Measurements from ENCODE around the gene SULT4A1.
A peak's percentile ranks its signal among the peaks of the same experiment; 100 is the strongest.
"Not testable (repeated sequence)": the region's sequence is repeated elsewhere in the genome, so short reads cannot be mapped to it uniquely, and the experiment has no call there.

SULT4A1 gene, protein sequence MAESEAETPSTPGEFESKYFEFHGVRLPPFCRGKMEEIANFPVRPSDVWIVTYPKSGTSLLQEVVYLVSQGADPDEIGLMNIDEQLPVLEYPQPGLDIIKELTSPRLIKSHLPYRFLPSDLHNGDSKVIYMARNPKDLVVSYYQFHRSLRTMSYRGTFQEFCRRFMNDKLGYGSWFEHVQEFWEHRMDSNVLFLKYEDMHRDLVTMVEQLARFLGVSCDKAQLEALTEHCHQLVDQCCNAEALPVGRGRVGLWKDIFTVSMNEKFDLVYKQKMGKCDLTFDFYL

DNA sequence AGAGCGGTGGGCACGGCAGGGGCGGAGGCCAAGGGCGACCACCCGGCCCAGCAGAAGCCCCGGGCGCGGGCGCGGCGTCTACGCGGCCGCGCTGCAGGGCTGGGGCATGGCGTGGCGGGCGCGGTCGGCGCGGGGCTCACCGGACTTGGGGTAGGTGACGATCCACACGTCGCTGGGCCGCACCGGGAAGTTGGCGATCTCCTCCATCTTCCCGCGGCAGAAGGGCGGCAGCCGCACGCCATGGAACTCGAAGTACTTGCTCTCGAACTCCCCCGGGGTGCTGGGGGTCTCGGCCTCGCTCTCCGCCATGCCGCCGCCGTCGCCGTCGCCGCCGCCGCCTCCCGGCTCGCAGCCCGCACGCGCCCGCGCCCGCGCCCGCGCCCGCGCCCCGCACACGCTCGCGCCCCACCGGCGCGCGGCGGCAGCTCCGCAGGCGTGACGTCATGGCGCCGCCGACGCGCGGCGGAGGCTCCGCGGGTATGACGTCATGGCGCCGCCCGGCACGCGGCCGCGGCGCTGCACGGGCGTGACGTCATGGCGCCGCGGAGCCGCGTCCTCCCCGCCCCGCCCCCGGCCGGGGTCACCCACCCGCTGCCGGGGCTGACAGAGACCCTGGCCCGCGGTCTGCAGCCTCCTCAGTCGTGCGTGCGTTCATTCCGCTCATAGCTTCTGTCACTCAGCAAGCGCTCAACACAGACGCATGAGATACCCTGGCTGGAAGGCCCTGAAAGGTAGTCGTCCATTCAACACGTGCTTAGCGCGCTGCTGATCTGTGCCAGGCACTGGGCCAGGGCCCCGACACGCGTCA is at the start of gene SULT4A1:
TSS of gene SULT4A1 (minus strand) at position 440 of the 808 bp plus-strand sequence. CDS start at position 309, 131 bp downstream.
- DNase-seq = no peak

DNA sequence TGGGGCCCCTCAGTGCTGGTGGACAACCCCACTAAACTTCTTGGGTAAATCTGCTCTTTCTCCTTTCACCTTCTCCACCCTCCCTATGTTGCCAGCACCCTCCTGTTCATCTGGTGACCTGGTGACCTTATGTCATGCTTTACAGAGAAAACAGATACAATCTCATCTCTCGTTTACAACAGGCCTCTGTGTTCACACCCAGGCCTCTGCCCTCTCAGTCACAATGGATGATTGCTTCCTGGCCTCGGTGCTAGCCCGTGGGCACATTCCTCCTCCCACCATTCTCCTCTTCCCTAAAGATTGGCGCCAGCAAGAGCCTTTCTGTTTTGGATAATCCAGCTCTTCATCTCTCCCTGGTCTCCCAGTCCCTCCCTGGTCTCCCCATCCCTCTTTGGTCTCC is 49.0 kb upstream of the SULT4A1 start:
- DNase-seq = no peak

DNA sequence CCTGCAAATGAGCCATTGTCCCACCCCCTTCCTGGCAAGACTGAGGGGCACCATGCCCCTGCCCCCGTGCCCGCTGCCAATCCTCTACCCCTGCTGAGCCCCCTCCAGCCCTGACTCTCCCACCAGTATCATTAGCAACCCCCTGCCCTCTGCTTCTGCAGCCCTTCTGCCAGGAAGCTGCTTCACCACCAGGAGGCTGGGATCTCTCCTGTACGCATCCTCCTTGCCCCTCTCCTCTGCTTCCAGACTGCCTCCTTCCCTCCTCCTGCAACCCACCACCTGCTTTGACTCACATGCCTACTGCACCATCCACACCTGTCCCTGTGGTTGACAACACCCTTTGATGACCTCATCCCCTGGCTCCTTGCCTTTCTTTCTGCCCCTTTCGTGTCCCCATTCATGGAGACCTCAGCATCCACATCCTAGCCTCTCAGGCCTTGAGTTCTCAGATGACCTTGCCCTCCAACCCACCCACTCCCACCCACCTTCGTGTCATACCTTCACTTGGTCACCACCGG is 47.9 kb upstream of the SULT4A1 start:
- DNase-seq = no peak

DNA sequence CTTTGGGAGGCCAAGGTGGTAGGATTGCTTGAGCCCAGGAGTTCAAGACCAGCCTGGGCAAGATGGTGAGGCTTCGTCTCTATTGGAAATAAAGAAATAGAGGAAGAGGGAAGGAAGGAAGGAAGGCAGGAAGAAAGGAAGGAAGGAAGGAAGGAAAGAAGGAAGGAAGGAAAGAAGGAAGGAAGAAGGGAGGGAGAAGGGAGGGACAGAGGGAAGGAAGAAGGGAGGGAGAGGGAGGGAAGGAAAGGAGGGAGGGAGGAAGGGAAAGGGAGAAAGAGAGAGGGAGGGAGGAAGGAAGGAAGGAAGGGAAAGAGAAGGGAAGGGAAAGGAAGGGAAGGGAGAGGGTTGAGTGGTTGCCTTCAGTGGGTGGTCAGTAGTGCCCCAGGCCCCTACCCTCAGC is 47.4 kb upstream of the SULT4A1 start:
- no peak for DNase-seq

DNA sequence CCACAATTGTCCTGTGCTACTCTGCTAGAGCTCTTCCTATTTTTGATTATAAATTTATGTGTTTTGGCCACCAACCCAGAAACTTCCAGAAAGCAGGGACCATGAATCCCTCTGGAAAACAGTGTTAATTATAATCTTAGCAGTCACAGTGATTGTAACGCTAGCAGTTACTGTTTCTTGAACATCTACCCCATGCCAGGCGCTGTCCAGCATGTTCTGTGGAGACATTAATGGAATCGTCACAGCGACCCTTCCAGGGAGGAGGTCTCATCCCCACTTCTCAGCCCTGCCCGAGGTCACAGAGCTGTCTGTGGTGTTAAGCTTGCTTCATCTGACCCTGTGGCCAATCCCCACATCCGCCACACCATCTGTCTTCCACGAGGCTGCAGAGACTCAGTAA is 43.4 kb upstream of the SULT4A1 start:
- DNase-seq = no peak

DNA sequence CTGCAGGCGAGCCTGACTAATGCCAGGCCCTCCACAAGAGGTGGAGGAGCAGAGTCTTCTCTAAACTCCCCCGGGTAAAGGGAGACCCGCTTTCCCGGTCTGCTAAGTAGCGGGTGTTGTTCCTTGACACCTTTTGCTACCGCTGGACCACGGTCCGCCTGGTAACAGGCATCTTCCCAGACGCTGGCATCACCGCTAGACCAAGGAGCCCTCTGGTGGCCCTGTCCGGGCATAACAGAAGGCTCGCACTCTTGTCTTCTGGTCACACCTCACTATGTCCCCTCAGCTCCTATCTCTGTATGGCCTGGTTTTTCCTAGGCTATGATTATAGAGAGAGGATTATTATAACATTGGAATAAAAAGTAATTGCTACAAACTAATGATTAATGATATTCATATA is 42.1 kb upstream of the SULT4A1 start:
- peak; percentile 51 for DNase-seq

DNA sequence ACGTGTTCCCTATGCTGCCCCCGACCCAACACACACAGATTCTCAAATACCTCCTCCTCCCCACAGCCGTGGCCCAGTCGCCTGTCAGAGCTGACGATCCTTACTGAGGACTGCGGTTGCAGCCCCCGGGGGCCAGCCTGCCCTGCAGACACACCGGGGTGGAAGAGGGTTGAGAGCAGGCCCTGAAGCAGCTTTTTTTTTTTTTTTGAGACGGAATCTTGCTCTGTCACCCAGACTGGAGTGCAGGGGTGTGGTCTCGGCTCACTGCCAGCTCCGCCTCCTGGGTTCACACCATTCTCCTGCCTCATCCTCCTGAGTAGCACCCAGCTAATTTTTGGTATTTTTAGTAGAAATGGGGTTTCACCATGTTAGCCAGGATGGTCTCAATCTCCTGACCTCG is 40.7 kb upstream of the SULT4A1 start:
- not testable (repeated sequence) for DNase-seq

DNA sequence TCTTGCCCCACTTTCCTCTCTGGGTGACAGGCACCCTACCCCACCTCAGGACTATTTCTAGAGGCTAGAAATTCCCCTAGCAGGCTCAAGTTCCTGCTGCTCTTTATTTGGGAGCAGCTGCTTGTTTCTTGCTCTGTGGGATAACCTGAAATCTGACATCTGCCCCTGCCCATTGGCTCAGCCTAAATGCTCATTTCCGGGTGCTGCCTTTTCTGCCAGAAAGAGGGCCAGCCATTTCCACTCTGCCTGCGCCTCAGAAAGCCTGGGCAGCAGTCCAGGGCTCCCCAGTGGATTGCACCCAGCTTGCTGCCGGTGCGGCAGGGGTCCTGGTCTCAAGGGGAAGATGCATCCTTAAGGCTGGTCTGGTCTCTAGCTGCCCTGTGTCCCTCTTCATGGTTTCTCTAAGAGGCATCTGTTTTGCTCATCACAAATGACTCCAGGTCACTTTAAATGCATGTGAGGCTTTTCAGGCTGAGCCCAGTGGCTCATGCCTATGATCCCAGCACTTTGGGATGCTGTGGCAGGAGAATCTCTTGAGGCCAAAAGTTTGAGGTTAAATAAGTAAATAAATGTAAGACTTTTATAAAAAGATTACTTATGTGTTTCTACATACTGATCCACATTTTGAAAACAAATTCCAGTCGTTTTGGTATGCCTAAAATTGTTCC is 39.8 kb upstream of the SULT4A1 start:
- no peak for DNase-seq

DNA sequence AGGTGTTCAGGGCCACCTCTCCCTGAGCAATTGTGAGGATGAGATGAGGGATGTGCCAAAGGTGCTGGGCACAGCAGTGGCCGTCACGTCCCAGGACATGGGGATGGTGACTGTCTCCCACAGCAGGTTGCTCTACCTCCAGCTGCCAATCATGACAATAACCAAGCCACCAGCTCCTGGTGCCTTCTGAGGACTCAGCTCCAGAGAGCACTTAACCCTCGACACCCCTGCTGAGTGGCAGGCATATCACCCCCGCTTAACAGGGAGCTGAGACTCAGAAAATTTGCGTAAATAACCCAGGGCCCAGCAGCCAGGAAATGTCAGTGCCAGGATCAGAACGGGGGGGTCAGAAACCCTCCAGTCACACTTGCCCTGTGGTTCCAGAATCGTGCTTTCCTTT is 37.9 kb upstream of the SULT4A1 start:
- no peak for DNase-seq

DNA sequence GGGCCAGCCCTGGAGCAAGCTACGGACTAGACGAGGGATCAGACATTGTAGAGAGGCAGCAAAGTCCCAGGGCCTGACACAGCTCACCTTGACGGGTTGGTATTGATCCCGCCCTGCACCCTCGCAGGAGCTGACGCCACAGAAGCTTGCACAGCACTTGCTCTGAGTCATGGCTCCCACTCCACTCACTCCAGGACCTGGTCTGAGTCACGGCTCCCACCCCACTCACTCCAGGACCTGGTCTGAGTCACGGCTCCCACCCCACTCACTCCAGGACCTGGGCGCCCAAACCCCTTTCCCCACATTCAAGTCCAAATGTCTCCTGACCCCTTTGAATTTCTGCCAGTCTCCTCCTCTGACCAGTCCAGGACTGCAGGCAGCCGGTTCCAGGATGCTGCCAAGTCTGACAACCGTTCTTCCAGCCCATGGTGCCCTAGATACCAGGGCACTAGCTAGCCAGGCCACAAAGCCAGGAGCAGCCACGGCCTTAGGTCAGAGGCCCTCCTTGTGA is 35.5 kb upstream of the SULT4A1 start:
- peak; percentile 33 for DNase-seq

DNA sequence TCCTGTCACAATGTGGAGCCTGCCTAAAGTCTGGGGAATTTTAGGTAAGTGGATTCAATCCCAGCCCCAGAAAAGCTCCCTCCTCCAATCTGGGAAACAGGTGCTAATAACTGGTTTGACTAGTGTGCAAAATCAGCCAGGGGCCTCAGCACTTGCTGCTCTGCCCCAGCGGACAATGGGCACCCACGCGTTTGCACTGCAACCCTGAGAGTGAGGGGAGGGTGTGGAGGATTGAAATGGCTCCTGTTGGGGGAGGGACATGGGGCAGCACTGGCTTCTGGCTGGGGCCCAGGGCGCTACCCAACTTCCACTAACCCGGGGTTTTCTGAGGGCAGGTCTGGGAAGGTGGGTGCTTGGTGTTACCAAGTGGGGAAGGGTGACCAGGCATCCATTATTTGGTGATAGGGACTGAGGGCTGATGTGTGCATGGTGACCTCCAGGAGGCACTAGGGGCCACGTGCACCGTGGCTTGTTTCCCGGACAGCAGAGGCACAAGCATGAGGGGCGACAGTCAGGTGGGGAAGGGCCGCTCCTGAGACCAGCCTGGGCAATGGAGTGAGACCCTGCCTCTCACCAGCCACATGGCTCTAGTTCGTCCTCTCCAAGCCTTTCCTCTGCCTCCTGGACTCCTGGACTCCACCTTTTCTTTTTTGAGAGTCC is 33.8 kb upstream of the SULT4A1 start:
- DNase-seq = no peak

DNA sequence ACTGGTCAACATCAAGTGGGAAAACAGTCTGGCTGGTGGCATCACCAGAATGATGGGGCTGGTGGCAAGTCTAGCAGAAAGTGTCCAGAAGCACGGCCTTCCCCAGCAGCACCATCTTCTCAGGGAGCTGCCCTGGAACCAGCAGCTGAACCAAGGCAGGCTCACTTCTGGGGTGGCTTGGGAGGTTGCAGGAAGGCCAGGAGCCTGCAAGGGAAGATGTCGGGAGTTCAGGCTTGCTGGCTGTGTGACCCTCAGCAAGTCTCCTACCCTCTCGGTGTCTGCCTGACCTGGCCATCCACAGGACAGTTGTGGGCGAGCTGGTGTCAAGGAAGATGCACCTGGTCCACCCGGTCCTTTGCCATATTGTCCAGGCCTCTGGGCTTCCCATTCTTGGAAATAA is 31.8 kb upstream of the SULT4A1 start:
- DNase-seq = no peak

DNA sequence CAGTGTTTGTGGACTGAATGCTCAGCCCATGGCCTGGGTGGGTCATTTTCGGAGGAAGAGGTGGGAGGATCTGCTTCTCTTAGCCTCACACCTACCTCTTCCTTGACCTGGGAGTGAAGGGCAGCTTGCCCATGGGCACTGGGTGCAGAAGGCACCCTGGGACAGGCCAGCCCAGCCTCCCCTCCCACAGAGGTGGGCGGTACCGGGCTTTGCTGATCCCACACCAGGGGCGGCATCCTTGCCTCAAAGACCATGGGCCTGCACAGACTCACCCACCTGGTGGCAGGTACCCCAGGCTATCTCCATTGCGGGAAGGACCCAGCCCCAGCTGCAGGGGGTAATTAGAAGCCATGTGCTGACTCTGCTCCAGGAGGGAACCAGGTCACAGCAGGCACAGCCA is 31.0 kb upstream of the SULT4A1 start:
- DNase-seq = no peak

DNA sequence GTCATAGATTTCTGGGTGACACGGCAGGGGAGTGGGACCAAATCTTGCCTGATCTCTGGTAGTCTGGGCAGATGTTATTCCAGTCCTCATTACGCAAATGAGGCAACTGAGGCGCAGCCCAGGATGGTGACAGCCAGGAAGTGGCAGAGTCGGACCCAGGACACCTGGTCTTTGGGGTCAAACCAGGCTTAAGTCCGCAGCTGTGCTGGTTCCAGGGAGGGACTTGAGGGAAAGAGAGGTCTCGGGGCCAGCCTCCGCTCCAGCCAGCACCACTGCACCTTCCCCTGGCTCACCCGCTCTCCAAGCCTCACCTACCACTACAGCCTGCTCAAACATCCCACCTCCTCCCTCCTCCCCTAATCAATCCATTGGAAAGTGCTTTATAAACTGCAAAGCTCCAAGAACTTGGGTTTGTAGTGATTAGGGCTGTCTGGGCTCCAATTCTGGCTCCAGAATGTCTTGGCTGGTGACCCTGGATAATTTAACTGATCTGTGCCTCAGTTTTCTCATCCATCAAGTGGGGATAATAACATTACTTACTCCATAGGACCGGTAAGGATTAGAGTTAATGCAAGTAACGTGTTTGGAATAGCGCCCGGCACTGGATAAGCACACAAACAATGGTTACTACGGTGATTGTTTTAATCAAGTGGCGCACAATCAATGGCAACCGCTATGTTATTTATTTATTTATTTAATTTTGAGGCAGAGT is 30.0 kb upstream of the SULT4A1 start:
- DNase-seq = no peak

DNA sequence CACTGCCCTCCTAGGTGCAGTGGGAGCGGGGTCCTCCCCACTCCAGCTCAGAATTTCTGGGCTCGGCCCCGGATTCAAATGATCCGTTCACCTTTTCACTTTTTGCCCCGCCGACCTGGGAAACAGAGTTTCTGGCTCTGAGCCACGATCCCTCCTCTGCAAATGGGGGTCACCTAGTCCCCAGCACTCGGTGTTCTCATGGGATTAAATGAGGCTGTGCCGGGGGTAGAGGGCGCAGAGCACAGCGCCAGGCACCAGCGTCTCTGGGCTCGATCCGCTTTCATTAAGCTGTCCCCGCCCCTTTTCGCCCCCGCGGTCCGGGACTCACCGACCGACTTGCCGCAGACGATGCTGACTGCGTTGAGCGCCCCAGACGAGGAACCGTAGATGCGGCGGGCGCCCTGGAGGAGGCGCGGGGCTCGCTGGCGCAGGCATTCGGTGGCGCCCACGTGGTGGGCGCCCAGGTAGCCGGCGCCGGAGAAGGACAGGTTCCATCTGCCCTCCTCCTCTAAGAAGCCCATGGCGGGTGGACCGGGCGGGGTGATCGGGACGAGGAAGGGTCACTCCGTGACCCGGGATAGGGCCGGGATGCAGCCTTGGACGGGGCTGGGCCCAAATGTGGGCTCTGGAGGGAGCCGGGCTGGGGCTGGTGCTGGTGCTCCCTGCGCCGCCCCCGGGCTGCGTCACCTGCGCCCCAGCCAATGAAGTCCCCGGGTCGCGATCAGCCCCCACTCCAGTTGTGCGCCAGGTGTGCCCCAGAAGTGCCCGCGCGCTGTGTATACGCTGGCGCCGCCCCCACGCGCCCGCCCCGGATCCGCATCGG is 29.3 kb upstream of the SULT4A1 start, which contains the start of gene PNPLA5:
TSS of gene PNPLA5 (minus strand) at position 654 of the 823 bp plus-strand sequence. CDS start at position 521, 133 bp downstream.
- no peak for DNase-seq

DNA sequence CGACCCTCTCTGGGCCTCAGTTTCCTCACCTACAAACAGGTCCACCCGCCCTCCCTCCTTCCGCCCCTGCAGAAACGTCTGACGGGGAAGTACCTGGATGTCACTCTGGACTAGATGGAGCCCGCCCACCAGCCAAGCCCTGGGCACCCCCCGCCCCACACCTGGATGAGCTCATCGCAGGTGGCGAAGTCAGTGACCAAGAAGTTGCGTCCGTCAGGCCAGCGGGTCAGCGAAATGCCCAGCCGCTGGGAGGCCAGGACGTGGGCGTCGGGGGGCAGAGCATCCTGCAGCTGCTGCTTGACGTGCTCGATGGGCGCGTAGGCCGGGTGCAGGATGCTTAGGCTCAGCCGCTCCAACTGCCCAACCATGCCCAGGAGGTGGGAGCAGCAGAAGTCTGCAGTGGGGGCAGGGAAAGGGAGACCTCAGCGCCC is 28.6 kb upstream of the SULT4A1 start:
- no peak for DNase-seq

DNA sequence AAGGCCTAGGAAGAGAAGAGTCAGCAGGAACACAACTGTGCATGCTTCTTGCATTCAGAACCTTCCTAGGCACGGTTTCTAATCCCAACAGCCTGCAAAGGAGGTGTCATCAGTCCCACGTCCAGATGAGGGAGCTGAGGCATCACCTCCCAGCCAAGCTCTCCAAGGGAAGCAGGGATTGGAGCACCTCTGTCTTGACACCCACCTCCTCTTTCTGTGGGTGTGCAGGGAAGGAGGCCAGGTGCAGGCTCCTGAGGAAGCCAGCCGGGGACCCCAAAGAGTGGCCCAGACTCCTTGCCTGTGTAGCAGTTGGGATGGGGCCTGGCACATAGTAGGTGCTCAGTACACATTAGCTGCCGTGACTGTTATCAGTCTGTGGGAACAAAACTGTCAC is 27.5 kb upstream of the SULT4A1 start:
- no peak for DNase-seq

DNA sequence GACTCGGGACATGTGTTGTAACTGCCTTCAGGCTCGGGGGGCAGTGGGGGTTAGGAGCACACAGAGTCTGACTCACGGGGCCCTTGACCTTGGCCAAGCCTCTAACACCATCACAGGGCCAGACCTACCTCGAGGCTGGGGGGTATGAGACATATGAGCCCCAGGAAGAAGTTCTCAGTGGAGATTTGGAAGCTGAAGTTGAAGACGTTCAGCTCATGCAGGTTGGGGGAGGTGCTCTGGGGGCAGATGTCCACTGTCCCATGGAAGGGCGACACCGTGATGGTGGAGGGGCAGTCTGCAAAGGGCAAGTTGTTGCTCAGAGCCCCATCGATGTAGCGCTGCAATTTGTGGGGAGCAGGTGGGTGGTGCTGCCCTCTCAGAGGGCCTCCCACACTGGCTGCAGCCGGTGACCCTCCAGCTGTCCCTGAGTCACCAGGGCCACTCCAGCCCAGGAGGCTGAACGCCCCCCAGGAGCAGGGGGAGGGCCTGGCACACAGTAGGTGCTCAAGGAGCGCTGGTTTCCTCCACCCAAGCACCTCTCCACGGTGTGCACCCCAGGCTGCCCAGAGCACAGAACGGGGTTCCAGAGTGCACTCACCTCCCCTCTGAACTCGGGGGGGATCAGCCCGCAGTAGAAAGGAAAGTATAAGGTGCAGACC is 27.0 kb upstream of the SULT4A1 start:
- DNase-seq = no peak

DNA sequence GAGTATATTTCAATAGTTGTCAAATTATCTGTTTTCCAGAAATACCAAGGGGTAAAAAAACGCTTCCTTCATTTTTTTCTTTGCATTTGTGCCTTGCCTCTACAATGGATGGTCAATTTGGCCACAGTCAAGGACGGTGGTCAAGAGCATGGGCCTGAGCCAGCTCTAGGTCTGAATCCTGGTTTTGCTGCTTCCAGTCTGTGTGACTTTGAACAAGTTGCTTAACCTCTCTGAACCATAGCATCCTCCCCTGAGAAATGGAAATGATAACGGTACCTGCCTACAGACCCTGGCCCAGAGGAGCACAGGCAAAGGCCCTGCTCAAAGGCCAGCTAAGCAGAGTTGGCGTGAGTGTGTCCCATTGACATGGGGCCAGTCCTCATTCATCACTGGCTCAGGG is 26.4 kb upstream of the SULT4A1 start:
- no peak for DNase-seq

DNA sequence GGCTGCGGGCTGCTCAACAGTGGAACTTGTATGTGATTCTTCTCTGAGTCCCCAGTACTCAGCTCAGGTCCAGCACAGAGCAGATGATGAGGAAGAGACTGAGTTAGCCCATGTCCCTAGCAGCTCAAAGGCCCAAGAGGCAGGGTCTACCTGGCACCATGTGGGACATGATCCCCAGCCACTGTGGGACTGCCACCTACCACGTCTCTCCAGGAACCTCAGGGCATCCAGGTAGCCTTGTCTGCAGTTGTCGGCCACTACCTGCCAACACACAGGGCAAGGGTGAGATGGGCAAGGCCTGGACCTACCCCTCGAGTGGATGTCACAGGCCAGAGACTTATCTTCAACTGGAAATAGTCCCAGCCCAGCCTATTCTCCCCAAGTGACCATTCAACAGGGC is 25.1 kb upstream of the SULT4A1 start:
- no peak for DNase-seq

DNA sequence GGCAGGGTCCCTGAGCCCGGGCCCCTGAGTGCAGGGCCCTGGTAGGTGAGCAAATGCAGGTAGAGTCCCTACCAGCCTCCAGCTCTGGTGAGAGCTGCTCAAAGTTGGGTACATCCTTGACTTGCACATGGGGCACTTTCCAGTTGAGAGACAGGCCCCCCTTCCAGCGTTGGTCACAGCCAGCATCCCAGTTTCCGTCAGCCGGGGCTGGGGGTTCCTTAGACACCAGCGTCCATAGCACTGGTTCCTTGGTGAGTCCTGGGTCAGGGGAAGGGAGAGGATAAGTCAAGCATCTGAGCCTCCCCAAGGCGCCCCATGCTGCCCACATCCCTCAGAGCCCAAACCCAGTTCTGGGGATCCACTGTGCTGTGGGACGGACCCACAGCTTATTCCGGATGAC is 23.9 kb upstream of the SULT4A1 start:
- DNase-seq = no peak

Measured in activated CD4-positive, alpha-beta T cell treated with anti-CD3 and anti-CD28 coated beads, Interleukin-2, Interleukin-6, amounts not matched to agents 100 ng/mL and 50 ng/mL, durations not matched to agents 16 hours and 8 hours (primary cell).